GM21381 (cell line): Measurements from ENCODE around the gene PRPS1L1.

ENCODE experiments used
- ATAC-seq: cut with Tn5 transposase; IDR thresholded peaks from one replicate; pipeline ENCODE4 v1.9.1; 2021; ENCODE audit warnings: mild to moderate bottlenecking, moderate library complexity; ENCODE audit not compliant: unreplicated experiment

Gene PRPS1L1

GRCh38 chr7:18027628-18028027 lies at the start of gene PRPS1L1:
Gene PRPS1L1, minus strand, starts transcription at chr7:18027846.
- no peak for ATAC-seq

GRCh38 chr7:18076461-18076860 lies 48.8 kb upstream of the PRPS1L1 start:
- ATAC-seq: no peak

- no peak for ATAC-seq
Measured at GRCh38 chr7:18068745-18069144, 41.1 kb upstream of the PRPS1L1 start.

GRCh38 chr7:18064242-18064838 lies 36.7 kb upstream of the PRPS1L1 start:
- ATAC-seq: no peak

GRCh38 chr7:18063149-18063901 lies 35.7 kb upstream of the PRPS1L1 start:
- ATAC-seq: no peak

- no peak for ATAC-seq
Measured at GRCh38 chr7:18059171-18059570, 31.5 kb upstream of the PRPS1L1 start.

GRCh38 chr7:18053941-18054340 lies 26.3 kb upstream of the PRPS1L1 start:
- ATAC-seq: no peak

- no peak for ATAC-seq
Measured at GRCh38 chr7:18053177-18053928, 25.7 kb upstream of the PRPS1L1 start.

- ATAC-seq: no peak
Measured at GRCh38 chr7:18049262-18049661, 21.6 kb upstream of the PRPS1L1 start.

GRCh38 chr7:18046601-18047000 lies 19.0 kb upstream of the PRPS1L1 start:
- no peak for ATAC-seq

GRCh38 chr7:18045171-18045570 lies 17.5 kb upstream of the PRPS1L1 start:
- no peak for ATAC-seq

GRCh38 chr7:18041191-18041590 lies 13.5 kb upstream of the PRPS1L1 start:
- no peak for ATAC-seq

GRCh38 chr7:18040196-18040595 lies 12.6 kb upstream of the PRPS1L1 start:
- no peak for ATAC-seq

- ATAC-seq: no peak
Measured at GRCh38 chr7:18038382-18038781, 10.7 kb upstream of the PRPS1L1 start.

- ATAC-seq: no peak
Measured at GRCh38 chr7:18037609-18038008, 10.0 kb upstream of the PRPS1L1 start.

GRCh38 chr7:18036783-18037182 lies 9.1 kb upstream of the PRPS1L1 start:
- ATAC-seq: no peak

- no peak for ATAC-seq
Measured at GRCh38 chr7:18030758-18031157, 3.1 kb upstream of the PRPS1L1 start.

- no peak for ATAC-seq
Measured at GRCh38 chr7:18020138-18020715, 7.4 kb downstream of the PRPS1L1 start.

GRCh38 chr7:18019555-18019954 lies 8.1 kb downstream of the PRPS1L1 start:
- no peak for ATAC-seq

GRCh38 chr7:18018296-18019215 lies 9.1 kb downstream of the PRPS1L1 start:
- no peak for ATAC-seq
